Hindlimb muscle (tissue), 1 donor: ENCODE data around the gene AOPEP. TPM values are rescaled to one million over a fixed set of nuclear protein-coding genes. Genes with fewer than 3 reads are reported as not detected.
A peak's percentile ranks its signal among the peaks of the same experiment; 100 is the strongest.

ENCODE experiments used
- DNase-seq: peaks from one replicate; pipeline ENCODE4 v3.0.0-alpha.2; 2013
- polyA plus RNA-seq: library from polyadenylated mRNA; unstranded; fragments of 120-200 nt; gene quantifications from one replicate; pipeline ENCODE4 v1.2.1, GENCODE V29; 2013; ENCODE audit not compliant: insufficient read length

Gene AOPEP
- polyA plus RNA-seq, 1 donor, result 36.1 TPM

DNA sequence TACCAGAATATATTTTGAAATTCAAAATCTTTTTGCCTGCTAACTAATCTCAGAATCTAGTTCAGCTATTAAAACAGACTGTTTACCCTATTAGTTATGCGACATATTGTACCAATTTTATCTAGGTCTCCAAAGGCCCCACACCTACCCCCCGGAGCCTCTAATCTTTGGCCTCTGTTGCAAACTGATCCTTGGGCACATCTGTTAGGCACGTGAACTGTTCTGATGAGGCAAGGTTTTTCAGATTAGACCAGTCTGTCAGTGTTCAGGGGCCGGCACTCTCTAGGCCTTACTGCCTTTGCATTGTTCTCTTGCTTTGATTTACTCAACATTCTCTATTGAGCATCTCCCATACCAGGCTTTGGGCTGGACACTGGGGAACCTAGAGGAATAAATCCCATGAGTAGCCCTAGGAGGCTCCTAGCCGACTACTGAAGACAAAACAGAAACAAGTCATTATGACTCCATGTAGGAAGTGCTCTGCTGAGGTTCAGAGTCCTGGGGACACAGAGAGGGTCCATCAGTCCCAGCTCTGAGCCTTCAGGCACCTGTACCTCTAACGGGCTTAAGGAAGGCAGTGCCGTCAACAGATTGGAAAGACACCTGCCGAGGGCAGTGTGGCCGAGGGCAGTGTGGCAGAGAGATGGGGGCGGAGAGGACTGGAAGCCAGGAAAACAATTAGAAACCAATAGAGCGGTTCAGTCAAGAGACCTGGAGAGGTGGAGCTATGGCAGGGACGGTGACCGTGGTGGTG, 245.1 kb downstream of the AOPEP start:
- no peak for DNase-seq

DNA sequence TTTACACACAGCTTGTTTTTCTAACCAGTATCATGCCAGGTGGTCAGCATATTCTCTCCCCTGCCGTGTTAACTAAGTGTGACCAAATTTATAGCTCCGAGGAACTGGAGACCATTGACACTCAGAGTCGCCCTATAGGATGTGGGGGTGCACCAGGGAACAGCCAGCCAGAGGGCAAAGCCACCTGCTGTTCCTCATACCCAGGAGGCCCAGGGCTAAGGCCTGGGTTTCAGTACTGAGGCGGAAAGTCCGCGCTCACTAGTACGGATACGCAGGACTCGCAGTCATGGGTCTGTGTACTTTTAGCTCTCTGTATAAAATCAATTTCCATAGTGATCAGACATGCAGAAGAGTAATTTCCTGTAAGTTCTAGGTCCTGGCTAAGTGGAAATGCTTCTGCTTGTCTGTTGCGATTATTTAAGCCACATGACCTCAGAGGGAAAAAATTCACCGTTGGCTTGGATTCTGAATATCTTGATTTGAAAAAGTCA, 247.0 kb downstream of the AOPEP start:
- DNase-seq, result peak; percentile 83

DNA sequence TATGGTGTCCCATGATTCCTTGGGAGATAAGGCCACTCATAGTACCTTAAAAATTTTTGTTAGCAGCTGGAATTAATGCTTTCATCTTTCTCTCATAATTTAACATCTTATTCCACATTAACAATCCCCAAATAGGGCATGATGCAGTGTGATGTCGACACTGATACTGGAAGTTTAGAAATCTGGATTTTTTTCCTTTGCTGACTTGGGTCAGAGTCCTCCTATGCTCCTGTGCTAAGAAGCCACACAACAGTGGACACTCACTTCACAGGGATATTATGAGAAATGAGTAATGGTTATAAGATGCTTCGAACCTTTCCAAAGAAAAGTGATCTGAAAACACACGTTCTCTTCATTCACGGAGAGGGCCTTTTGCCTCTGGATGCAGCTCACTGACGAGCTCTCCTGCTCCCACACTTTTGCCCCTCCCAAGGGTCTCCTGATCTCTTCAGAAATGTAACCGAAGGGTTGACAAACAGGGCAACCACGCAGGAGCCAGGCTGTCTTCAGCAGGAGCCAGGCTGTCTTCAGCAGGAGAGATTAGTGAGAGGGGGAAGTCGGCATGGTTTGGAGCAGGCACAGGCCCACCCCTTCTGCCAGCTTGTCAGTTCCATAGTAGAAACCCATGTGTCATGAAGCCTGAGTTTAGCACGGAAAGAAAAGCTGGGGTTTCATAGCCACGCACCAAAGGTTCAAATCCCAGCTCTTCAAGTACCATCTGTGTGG, 247.8 kb downstream of the AOPEP start:
- DNase-seq, result no peak

DNA sequence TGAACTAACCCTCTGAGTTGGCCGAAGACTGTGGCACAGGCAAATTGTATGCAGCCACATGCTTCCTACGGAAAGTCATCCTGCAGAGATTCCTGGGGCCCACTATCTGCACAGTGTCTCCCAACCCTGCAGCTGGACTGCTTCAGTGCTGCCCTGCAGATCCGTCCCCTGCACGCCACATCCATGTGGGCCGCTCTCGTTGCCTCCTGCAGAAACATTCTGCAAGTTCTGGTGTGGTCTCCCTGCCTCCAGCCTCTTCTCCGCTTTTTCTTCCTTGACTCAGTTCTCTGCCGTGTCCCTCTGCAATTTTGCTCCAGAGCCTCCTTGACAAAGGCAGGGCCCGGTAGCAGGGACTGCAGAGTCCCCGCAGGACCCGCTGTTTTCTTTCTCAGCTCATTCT, 249.0 kb downstream of the AOPEP start:
- DNase-seq, result no peak

DNA sequence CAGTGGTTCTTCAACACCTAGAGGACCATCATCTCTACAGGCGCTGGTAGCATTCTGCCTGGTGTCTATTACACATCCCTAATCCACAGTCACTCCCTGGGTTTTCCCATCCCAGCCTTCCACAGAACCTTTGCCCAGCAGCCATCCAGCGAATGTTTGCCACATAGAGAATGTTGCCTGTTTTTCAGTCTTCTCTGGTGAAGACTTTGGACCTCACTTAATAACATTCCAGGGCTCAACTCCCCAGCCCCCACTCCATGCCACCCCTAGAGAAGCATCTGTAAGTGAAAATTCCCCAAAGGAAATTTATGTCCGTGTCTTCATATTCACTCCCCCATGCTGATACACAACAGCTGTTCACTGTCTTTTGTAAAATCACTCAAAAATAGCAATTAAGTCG, 249.6 kb downstream of the AOPEP start:
- DNase-seq, result no peak

DNA sequence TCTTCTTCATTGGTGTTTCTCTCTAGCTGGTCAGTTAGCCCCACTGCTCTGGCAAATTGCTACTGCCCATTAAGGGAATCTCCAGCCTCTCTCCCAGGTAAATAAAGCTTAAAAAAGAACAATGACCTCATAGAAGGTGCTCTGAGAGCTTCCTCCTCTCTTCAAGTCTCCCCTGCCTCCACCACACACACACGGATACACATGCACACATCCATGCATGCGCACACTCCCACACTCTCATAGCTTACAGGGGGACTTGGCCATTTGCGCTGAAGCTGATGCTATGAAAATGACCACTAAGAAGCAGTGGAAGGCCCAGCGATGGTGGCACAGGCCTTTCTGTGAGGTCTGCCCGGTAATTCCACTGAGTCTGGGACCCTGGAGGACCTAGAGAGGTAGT, 250.9 kb downstream of the AOPEP start:
- DNase-seq, result no peak

DNA sequence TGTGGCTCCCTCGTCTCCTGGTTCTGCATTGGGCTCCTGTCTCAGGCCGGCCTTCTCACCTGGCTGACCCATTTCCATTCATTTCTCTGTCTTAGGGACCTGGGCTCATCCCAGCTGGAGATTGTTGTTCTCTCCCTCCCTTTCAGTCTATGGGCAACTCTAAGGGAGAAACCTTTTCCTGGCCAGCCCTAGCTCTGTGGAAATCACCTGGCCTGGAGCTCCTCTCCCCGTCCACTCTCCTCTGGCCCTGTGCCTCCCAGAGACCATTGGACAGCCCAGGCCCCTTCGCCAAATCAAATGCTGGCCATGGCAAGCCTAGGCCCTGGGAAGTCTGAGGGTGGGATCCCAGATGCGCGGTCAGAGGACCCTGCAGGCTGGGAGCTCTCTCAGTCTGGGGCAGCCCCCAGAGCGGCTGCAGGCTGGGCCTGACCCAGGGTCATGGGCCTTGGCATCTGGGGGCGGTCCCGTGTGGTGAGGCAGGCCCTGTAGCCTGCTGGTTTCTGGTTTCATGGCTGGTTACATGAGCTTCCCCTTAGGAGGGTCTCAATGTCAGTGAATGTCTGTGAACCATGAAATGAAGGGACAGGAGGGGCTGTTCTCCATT, 253.5 kb downstream of the AOPEP start:
- no peak for DNase-seq

DNA sequence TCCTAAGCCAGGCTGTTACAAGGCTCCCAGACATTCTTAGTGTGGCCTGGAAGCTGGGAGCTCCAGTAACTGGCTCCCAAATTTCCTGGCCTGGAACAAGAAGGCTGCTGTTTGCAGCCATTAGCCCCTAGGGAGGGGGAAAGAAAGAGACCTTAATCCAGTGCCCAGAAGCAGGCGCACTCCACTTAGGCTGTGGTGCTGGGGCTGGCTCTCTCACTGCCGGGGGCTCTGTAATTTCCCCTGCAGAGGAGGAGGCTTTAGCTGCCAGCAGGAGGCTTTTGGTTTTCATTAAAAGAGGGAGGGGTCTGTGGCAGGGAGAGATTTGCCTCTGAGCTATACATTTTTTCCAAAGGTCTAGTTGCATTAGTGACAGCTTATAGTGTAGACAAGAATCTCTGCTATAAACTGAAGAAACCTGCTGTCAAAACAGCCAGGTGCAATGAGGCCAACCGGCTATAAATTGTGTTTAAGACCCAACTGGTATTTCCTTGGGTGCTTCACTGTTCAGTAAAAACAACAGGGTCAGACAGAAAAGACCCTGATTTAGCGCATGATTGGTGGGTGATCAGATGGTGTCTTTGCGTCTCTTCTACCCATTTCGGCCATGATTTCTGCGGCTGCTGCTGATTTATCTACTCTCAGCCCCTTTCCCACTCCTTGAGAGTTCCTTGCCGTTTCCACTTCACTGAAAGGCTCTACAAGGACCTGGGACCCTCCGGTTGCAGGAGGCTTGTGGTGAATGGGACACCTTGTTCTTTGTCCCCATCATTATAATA, 254.6 kb downstream of the AOPEP start:
- no peak for DNase-seq

DNA sequence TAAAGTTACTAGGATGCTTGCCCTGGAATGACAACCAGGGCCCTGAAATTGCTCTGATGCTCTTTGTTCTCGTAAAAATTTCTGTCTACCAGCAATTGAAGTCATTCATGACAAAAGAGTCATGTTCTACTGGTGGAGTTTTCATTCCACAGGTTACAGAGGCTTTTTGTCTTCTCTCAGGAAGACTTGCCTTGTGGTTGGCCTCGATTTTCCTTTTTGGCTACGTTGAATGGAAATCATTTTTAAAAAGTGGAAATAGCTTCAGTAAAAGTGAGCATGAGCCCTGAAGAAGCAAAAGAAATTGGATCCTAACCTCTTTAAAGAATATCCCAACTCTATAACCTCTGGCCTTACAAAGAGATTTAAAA, 255.2 kb downstream of the AOPEP start:
- DNase-seq, result no peak

DNA sequence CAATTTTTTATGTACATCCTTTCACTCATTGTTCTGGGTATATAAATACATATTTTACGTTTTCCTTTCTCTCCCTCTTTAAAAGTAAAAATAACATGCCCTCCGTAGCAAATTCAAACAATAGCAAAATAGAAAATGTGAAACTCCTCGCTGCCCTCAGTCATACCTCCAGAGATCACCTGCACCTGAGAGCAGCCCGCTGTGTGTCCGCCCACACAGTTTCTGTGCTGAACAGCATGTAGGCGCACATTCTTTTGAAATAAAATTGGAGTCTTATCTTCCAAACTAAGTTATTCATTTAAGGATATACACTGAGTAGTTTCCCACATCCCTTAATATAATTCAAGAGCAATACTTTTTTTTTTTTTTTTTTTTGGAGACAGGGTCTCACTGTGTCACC, 255.7 kb downstream of the AOPEP start:
- no peak for DNase-seq

DNA sequence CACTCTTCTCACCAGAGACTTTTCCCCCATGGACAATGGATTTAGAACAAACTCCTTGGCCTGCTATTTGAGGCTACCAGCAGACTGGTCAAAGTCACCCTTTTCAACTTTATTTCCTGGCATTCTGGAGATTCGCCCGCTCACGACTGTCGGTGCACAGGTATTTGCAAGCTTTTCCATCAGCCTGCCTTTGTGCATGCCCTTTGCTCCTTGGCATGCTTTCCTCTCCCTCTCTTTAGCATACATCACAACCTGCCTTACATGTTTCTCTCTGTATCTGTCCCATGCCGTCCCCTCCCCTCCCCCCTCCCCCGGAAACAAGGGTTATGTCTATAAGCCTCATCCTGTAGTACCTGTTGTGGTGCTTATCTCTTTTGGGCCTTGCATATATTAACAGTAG, 257.1 kb downstream of the AOPEP start:
- DNase-seq, result no peak

DNA sequence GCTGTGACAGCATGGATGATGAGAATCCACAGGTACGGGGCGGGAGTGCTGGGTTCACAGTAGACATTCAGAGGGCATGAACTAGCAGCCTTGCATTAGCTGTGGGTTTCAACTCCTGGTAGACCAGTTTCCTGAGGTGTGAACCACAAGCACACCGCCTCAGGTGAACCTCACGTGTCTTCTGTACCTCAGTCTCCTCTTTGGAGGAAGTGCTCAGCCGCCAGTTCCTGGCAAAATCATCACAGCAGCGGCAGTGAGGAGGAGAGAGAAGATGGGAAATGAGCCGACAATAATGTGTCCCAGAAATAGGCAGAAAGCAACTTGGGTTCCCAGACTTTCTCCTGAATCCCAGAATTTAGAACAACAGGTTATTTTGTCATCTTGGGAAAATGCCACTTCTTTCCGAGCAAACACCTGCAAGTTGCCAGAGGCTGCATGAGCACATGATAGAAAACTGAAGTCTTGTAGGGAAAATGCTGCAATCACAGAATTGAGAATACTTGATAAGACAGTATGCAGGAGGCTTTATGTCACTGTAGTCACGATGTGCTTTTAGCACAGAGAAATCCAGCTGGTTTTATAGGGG, 258.5 kb downstream of the AOPEP start:
- DNase-seq, result no peak

DNA sequence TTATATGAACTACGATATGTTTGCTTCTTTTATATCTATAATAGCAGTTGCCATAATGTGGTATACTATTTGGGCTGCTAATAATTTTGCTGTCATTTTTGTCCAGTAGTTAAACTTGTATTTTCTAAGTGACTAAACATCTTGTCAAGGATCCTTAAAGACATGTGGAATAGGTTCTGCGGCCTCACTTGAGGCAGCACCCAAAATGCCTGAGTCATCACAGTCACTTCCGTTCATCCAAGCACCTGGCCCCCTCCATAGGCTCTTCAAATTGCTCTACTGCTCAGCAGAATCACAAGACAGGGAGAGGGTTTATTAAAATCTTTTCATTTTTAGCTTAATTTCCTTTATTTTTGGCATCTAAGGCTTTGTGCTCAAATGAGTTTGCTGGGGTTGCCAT, 259.1 kb downstream of the AOPEP start:
- no peak for DNase-seq

DNA sequence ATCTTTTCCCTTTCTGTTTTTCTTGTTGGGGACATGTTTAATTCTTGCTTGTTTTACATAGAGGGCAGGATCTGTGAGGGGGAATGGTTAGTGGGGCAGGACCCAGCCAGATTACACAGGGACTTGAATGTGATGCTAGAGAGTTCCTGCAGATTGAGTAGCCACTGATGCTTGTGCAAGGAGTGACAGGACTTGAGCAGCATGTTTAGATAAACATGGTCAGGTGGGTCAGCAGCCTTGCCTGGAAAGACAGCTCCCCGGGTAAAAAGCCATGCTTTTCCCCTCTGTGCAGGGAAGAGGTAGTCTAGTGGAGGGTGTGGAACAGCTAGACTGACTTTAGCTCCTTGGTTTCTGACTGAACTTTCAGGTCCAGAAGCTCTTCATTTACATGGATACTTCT, 261.2 kb downstream of the AOPEP start:
- DNase-seq, result no peak

DNA sequence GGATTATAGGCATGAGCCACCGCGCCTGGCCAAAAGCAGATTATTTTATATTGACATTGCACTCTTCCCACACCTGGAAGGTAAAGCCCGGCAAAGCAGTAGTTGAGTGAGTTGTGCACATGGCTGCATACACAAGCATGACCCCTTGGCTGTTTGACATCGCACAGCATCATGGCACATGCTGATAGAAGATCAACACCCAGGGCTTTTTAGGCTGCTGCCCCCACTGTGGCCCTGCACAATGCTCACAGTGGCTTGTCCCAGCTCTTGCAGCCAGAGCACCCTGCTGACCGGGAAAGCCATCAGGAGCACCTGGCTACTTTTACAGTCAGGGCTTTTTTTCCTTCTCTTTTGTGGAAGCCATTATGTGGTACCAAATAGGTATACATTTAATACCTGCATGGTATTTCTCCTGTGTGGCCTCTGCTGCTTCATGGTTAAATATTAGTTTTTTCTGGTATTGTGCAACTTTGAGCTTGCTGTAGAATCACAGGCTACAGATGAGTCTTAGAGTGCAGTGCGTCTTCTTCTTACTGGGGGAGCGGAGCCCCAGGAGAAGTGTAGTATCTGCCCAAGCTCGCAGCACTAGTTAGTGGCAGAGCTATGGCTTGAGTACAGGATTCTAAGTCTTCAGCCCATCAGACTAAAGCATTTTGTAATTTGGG, 264.5 kb downstream of the AOPEP start:
- DNase-seq, result no peak

DNA sequence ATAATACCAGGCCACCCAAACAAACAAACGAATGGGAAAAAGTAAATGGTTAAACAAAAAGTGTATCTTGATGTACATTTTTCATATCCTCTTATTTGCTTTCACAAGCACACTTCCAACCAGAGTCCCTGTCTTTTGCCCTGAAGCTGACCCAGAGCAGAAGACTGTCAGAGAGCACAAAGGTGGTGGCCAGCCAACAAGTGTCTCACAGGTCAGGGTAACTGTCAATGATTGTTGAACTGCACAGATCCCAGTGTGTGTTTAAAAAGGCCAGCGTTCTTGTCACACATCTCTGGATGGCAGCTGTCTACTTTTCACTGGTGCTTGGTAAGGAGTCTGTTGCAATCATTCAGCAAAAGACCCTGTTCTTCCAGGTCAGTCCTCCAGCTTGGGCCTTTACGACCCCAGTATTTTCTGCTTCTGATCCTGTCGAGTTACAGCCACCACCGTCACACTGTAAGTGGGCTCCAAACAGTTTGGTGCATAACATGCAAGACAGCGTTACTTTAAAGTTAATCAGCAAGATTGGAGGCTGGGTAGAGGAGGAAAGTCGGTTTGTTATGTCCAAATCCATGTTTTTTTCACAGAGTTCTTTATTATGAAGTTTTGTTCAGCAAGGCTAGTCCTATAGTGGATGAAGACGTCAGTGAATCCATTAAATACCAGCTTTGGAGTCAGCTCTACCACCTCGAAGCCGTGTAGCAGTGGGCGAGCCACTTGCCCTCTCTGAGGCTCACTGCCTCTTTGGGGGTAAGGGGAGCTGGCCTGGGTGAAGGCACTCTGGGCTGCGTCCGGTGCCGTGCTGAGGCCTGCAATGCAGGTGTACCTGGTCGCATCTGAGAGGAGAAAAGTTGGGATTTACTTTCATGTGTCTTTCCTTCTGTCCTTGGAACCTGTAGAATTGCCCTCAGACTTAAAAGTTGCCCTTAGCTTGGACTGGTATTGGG, 265.7 kb downstream of the AOPEP start:
- DNase-seq, result no peak

DNA sequence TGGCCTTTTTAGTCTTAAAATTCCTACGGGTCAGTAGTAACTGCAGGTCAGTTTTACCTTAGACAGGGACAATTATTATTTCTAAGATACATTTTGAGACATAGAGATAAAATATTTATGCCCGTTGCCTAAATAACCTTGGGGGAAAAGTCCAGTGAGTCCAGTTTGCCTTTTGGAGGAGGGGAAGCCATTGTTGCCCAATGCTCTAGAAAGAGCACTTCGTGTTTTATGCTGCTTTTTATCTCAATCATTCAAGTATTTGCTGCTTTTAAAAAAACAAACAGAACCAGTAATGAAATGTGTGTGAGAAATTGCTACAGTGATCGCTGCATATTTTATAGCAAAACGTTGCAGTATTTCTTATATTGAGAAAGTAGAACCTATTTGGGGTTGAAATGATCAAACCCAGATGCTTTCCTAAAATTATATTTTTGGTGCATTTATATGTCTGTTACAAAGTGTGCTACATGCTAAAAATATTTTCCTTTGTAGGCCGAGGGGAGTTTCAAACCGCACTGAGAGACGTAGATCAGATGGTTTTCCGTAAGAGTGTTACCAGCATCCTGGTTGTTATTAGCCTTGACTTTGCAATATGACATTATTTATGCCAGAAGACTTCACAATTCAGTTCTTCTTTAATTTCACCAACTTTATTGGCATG, 266.8 kb downstream of the AOPEP start:
- DNase-seq, result no peak

DNA sequence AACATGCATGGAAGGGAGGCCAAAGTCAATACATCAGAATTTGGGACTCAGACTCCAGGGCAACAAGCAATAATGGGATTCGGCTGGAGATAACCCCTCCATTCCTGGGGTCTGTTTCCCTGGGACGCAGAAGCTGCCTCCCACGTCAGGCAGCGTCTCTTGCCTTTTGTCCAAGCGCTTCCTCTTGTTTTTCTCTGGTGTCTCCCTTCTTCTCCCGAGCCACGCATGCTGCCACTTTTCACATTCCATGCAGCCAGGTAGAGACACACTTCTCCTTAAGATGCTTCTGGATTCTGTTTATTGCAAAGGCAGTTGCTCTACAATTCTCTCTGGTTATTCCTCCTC, 267.3 kb downstream of the AOPEP start:
- no peak for DNase-seq

DNA sequence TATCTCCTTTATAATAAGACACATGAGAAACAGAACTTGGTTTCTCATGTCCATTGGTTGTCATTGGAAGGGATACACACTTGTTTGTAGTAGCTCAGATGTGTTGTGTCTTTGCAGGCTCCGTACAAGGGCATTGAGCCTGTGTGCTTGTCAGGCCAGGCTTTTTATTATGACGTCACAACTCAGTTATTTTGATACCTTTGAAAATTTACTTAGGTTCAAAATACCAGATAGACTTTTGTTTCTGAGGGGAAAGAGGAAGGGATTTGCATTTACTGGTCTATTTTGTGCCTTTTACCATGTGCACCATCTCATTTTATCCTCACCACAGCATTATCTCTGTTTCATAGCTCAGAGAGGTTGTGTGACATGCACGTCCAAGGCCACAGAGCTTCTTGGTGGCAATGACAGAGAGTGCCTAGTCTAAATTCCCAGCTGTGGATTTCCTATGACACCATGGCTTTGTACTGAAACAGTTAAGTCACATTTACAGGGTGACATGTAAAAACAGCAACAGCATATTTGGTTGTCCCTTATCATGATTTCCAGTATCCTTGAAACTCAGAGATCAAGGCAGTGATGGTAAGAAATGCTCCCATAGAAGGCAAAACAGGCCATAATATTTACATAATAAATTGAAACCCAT, 268.7 kb downstream of the AOPEP start:
- DNase-seq, result no peak

DNA sequence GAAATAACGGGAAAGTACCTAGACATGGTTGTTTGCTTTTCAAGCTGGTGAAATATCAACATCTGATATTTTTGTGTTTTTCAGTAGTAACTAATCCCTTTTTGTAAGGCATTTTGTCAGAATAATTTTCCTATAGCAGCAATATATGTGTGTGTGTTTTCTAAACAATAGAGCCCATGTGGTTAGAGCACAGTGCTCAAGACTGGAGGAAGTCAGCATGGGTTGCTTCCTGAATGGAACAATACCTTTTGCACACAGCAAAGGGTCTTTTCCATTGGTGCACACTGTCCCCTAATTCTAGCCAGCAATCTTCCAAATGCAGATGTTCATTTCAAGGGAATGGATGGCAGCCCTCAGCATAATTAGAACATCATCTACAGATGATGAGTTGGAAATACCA, 270.1 kb downstream of the AOPEP start:
- no peak for DNase-seq
